HL-60 (cell line): ENCODE results near the gene TULP4.
"Not testable (repeated sequence)": the region's sequence is repeated elsewhere in the genome, so short reads cannot be mapped to it uniquely, and the experiment has no call there.

Experiments
- GABPA ChIP-seq: IDR thresholded peaks from 2 replicates; pipeline ENCODE4 v1.6.1; 2012; ENCODE audit warnings: low read depth
- TF ChIP-seq, protein P1 (sequence below): IDR thresholded peaks from one replicate; pipeline ENCODE4 v1.5.1; 2011; ENCODE audit warnings: low read length, control low read depth, inconsistent platforms; ENCODE audit not compliant: insufficient read depth

DNA sequence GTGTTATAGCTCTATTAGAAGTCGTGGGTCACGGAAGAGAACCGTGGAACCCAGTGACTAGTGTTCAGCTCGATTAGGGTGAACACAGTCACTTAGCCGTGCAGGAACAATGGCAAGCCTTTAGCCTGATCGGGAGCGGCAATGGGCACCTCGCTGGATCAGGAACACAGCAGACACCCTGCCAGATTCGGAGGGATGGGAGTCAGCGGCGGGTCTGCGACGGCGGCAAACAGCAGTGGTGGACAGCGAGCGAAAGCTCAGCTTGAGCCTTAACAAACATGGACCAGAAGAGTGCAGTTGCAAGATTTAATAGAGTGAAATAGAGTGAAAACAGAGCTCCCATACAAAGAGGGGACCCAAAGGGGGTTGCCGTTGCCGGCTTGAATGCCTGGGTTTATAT lies 157.8 kb downstream of the TULP4 start:
- TF ChIP-seq, protein P1, sequence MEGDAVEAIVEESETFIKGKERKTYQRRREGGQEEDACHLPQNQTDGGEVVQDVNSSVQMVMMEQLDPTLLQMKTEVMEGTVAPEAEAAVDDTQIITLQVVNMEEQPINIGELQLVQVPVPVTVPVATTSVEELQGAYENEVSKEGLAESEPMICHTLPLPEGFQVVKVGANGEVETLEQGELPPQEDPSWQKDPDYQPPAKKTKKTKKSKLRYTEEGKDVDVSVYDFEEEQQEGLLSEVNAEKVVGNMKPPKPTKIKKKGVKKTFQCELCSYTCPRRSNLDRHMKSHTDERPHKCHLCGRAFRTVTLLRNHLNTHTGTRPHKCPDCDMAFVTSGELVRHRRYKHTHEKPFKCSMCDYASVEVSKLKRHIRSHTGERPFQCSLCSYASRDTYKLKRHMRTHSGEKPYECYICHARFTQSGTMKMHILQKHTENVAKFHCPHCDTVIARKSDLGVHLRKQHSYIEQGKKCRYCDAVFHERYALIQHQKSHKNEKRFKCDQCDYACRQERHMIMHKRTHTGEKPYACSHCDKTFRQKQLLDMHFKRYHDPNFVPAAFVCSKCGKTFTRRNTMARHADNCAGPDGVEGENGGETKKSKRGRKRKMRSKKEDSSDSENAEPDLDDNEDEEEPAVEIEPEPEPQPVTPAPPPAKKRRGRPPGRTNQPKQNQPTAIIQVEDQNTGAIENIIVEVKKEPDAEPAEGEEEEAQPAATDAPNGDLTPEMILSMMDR = not testable (repeated sequence)
- TF ChIP-seq GABPA = not testable (repeated sequence)
